ENCODE measurements around the gene SSC5D. TPM values are rescaled to one million over a fixed set of nuclear protein-coding genes. Genes with fewer than 3 reads are reported as not detected.

The SSC5D gene
- total and polyA plus RNA-seq, 3 donors from 2014 or later = 6.4 to 10.7 (median 6.9) TPM

- intact Hi-C loops (cut with DNase I; ENCODE audit: low total_unique reads) = no loop called here
- H3K27ac ChIP-seq = peak overlapping the region; percentile 89 to 94
- no peaks in the 10 kb centered on the region for H3K9me3 ChIP-seq
- peaks cover 40% of the 10 kb centered on the region for H3K4me1 ChIP-seq
- H3K4me3 ChIP-seq = no peak overlapping the region
- H3K27me3 ChIP-seq = no peaks in the 10 kb centered on the region
- 38 to 61% methylated on average over 25 to 49 of the region's 53 CpGs for WGBS, 2 donors
- H3K36me3 ChIP-seq (ENCODE audit: low read depth, missing control alignments) = no peaks in the 10 kb centered on the region
- TF ChIP-seq CTCF (IDR thresholded peaks at IDR 0.05) (peak in 1 of 3 experiments; percentile 14), POLR2A (IDR thresholded peaks at IDR 0.05) (no peak)
- no peak for DNase-seq
Measured at GRCh38 chr19:55486043-55486970, 1.9 kb upstream of the SSC5D start.

GRCh38 chr19:55486971-55487923, 989 bp upstream of the SSC5D start:
- TF ChIP-seq POLR2A (IDR thresholded peaks at IDR 0.05) (no peak), CTCF (IDR thresholded peaks at IDR 0.05) (no peak)
- DNase-seq = peak; percentile 65
- Histone ChIP-seq H3K36me3 (ENCODE audit: low read depth, missing control alignments) (no peaks in the 10 kb centered on the region), H3K27me3 (no peaks in the 10 kb centered on the region), H3K9me3 (no peaks in the 10 kb centered on the region), H3K4me3 (no peak overlapping the region), H3K27ac (peak overlapping the region; percentile 89 to 94), H3K4me1 (peaks cover 44% of the 10 kb centered on the region)
- intact Hi-C loops (cut with DNase I; ENCODE audit: low total_unique reads) = no loop called here
- 31 to 45% methylated on average over 23 to 27 of the region's 27 CpGs for WGBS, 2 donors

- peaks cover 48% of the 10 kb centered on the region for H3K4me1 ChIP-seq
- no peaks in the 10 kb centered on the region for H3K27me3 ChIP-seq
- intact Hi-C loops (cut with DNase I; ENCODE audit: low total_unique reads) = no loop called here
- no peaks in the 10 kb centered on the region for H3K9me3 ChIP-seq
- no peak for DNase-seq
- peak overlapping the region; percentile 3 to 83 for H3K27ac ChIP-seq
- WGBS, 2 donors = 70 to 74% methylated on average over 19 to 31 of the region's 36 CpGs
- H3K4me3 ChIP-seq = no peak overlapping the region
- TF ChIP-seq POLR2A (IDR thresholded peaks at IDR 0.05) = no peak
- no peak for TF ChIP-seq CTCF (IDR thresholded peaks at IDR 0.05)
- H3K36me3 ChIP-seq (ENCODE audit: low read depth, missing control alignments) = no peaks in the 10 kb centered on the region
Measured at GRCh38 chr19:55488986-55489710, 912 bp downstream of the SSC5D start.

- WGBS, 2 donors = 83 to 100% methylated on average over 1 to 20 of the region's 21 CpGs
- DNase-seq = no peak
Measured at GRCh38 chr19:55489711-55490477, 1.7 kb downstream of the SSC5D start.

More at GRCh38 chr19:55489711-55490477, 1.7 kb downstream of the SSC5D start:
- H3K36me3 ChIP-seq (ENCODE audit: low read depth, missing control alignments) = no peaks in the 10 kb centered on the region
- no peaks in the 10 kb centered on the region for H3K9me3 ChIP-seq
- H3K27ac ChIP-seq = no peak overlapping the region
- H3K27me3 ChIP-seq = no peaks in the 10 kb centered on the region
- intact Hi-C loops (cut with DNase I; ENCODE audit: low total_unique reads) = no loop called here
- no peak for TF ChIP-seq POLR2A (IDR thresholded peaks at IDR 0.05)
- TF ChIP-seq CTCF (IDR thresholded peaks at IDR 0.05) = no peak
- no peak overlapping the region for H3K4me3 ChIP-seq
- peaks cover 47% of the 10 kb centered on the region for H3K4me1 ChIP-seq
